Measurements from ENCODE around the gene NRG3.

DNA sequence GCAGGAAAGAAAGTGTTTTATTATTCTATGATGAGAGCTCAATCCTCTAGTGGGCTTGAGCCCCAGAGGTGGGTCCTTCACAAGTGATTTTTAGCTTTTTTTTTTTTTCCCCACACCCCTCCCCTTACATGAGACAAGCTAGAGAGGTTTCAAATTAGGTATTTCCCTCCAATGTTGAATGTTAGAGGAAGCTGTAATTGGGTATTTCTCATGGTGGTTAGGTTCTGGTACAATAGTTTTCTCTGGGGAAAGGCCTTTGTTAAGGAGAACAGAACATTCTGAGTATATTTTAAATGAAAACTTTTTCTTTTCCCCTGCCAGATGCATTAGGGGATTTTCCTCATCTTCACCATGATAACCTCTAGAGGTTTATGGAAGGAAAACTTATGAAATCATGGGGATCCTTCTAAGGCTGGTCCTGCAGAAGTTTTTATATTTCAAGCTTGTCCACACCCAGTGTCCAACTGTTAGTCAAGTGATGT lies 1039.7 kb downstream of the NRG3 start:
- TF ChIP-seq, protein P1, sequence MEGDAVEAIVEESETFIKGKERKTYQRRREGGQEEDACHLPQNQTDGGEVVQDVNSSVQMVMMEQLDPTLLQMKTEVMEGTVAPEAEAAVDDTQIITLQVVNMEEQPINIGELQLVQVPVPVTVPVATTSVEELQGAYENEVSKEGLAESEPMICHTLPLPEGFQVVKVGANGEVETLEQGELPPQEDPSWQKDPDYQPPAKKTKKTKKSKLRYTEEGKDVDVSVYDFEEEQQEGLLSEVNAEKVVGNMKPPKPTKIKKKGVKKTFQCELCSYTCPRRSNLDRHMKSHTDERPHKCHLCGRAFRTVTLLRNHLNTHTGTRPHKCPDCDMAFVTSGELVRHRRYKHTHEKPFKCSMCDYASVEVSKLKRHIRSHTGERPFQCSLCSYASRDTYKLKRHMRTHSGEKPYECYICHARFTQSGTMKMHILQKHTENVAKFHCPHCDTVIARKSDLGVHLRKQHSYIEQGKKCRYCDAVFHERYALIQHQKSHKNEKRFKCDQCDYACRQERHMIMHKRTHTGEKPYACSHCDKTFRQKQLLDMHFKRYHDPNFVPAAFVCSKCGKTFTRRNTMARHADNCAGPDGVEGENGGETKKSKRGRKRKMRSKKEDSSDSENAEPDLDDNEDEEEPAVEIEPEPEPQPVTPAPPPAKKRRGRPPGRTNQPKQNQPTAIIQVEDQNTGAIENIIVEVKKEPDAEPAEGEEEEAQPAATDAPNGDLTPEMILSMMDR (IDR thresholded peaks at IDR 0.05): no peak
- TF ChIP-seq POLR2A (IDR thresholded peaks at IDR 0.05): no peak
